HepG2 (cell line): ENCODE data around the gene NDUFB11.

ENCODE experiments used
- CHD4 ChIP-seq: fragments of 200-600 bp; sonication (generic); IDR thresholded peaks from 2 replicates; pipeline ENCODE4 v1.7.0; 2017; ENCODE audit warnings: mild to moderate bottlenecking, low read length, borderline replicate concordance
- MYC ChIP-seq: sonication (generic); formaldehyde crosslinking; IDR thresholded peaks from 2 replicates; pipeline ENCODE4 v1.9.0; 2021; ENCODE audit warnings: missing genetic modification reagents, borderline replicate concordance
- RBFOX2 ChIP-seq: fragments of 200-400 bp; formaldehyde crosslinking; IDR thresholded peaks from 2 replicates; pipeline ENCODE4 v1.6.1; 2017; ENCODE audit warnings: low read depth, mild to moderate bottlenecking, low read length
- SETDB1 ChIP-seq: sonication (generic); formaldehyde crosslinking; IDR thresholded peaks from 2 replicates; pipeline ENCODE4 v1.5.1; 2020; ENCODE audit warnings: missing genetic modification reagents, mild to moderate bottlenecking, borderline replicate concordance
- SP2 ChIP-seq: sonication (generic); formaldehyde crosslinking; IDR thresholded peaks from 2 replicates; pipeline ENCODE4 v1.5.1; 2020; ENCODE audit warnings: mild to moderate bottlenecking, missing genetic modification reagents
- TARDBP ChIP-seq: sonication (generic); formaldehyde crosslinking; IDR thresholded peaks from 2 replicates; pipeline ENCODE4 v1.8.0; 2022; ENCODE audit warnings: mild to moderate bottlenecking, missing genetic modification reagents
- ZFP36L2 ChIP-seq: sonication (generic); formaldehyde crosslinking; IDR thresholded peaks from 2 replicates; pipeline ENCODE4 v1.4.0; 2020; ENCODE audit warnings: missing genetic modification reagents
- ZNF589 ChIP-seq: sonication (generic); formaldehyde crosslinking; conservative IDR thresholded peaks from 2 replicates; pipeline ENCODE4 v1.8.0; 2022; ENCODE audit warnings: mild to moderate bottlenecking, moderate library complexity, missing genetic modification reagents
- TF ChIP-seq, protein P1 (sequence below): sonication (generic); formaldehyde crosslinking; IDR thresholded peaks from 2 replicates; pipeline ENCODE4 v1.5.0; 2020; ENCODE audit warnings: mild to moderate bottlenecking, missing genetic modification reagents, moderate library complexity

DNA sequence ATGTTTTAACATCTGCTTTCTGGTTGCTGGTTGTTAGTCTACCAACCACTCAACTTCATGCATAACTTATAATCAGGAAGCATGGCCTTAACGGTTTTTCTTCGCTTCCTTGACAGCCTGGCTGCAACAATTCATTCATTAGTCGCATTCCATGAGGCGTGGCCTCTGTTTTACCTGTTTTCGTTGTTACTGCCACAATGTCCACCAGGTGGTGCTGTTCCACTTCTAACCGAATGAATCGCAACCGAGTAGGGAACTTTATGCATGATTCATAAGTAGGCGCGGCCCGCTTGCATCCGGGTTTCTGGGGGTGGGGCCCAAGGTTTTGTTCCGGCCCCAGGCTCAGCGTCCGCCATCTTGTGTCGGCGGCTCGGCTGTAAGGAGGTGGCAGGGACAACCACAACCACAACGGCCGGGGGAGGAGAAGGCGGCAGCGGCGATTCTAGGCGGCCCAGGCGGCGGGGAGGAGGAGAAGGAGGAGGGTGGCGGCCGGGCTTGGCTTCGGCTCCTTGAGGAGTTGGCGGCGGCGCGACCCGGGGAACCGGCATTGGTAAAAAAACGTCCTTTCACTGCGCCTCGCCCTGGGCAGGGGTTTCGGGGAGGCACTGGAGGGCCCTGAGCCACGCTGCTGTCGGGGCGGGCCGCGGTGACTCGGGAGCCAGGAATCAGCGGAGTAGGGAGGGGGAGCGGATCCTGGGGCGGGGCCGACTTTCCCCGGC is 49.1 kb upstream of the NDUFB11 start, which contains the start of gene UBA1:
- no peak for TF ChIP-seq MYC (CRISPR knock-in tag)
- TF ChIP-seq, protein P1, sequence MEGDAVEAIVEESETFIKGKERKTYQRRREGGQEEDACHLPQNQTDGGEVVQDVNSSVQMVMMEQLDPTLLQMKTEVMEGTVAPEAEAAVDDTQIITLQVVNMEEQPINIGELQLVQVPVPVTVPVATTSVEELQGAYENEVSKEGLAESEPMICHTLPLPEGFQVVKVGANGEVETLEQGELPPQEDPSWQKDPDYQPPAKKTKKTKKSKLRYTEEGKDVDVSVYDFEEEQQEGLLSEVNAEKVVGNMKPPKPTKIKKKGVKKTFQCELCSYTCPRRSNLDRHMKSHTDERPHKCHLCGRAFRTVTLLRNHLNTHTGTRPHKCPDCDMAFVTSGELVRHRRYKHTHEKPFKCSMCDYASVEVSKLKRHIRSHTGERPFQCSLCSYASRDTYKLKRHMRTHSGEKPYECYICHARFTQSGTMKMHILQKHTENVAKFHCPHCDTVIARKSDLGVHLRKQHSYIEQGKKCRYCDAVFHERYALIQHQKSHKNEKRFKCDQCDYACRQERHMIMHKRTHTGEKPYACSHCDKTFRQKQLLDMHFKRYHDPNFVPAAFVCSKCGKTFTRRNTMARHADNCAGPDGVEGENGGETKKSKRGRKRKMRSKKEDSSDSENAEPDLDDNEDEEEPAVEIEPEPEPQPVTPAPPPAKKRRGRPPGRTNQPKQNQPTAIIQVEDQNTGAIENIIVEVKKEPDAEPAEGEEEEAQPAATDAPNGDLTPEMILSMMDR = peak; percentile 90
- TF ChIP-seq RBFOX2 = peak; percentile 87
- TF ChIP-seq SETDB1 (CRISPR knock-in tag) = no peak
- no peak for TF ChIP-seq CHD4
- no peak for TF ChIP-seq ZFP36L2 (CRISPR knock-in tag)
- TF ChIP-seq ZNF589 (CRISPR knock-in tag) = no peak
- no peak for TF ChIP-seq SP2
- no peak for TF ChIP-seq TARDBP (CRISPR knock-in tag)
